Muscle of back (tissue), 11 donors: ENCODE data around the gene RNASE4. TPM values are rescaled to one million over a fixed set of nuclear protein-coding genes. Genes with fewer than 3 reads are reported as not detected.

Experiments
- DNase-seq, 3 donors: peaks; one replicate each; pipeline versions ENCODE4 v3.0.0 to v3.0.0-alpha.2; 2013
- polyA plus RNA-seq, 10 donors: library from polyadenylated mRNA; unstranded; fragments of 120-200 nt; gene quantifications; one replicate each; pipeline ENCODE4 v1.2.1, GENCODE V29; 2013; ENCODE audit not compliant: insufficient read length in 10 of 10

RNASE4 gene
- polyA plus RNA-seq, 10 donors = 1.3 to 10.3 (median 4.0) TPM

GRCh38 chr14:20671597-20672283 lies 12.6 kb upstream of the RNASE4 start:
- no peak for DNase-seq

- DNase-seq = no peak
These were observed 8.7 kb upstream of the RNASE4 start for GRCh38 chr14:20675669-20676068.

GRCh38 chr14:20676072-20676471 lies 8.3 kb upstream of the RNASE4 start:
- DNase-seq = no peak

GRCh38 chr14:20679907-20680306 lies 4.5 kb upstream of the RNASE4 start:
- peak in 1 of 3 donors; percentile 41 for DNase-seq

GRCh38 chr14:20680363-20680762 lies 4.0 kb upstream of the RNASE4 start:
- no peak for DNase-seq

GRCh38 chr14:20680843-20681347 lies 3.5 kb upstream of the RNASE4 start:
- DNase-seq = no peak

- DNase-seq = peak; percentile 92 to 95 (median 93)
These were observed 2.8 kb upstream of the RNASE4 start for GRCh38 chr14:20681348-20682126.

GRCh38 chr14:20682127-20682434 lies 2.3 kb upstream of the RNASE4 start:
- no peak for DNase-seq

- DNase-seq = peak; percentile 95 to 98 (median 97)
These were observed 1.8 kb upstream of the RNASE4 start for GRCh38 chr14:20682435-20683124.

GRCh38 chr14:20683125-20683890 lies 1.1 kb upstream of the RNASE4 start:
- DNase-seq = peak; percentile 91 to 94 (median 91)

- peak in 2 of 3 donors; percentile 21 to 44 for DNase-seq
These were observed 499 bp downstream of the RNASE4 start for GRCh38 chr14:20684662-20685456.

- DNase-seq = no peak
These were observed 2.2 kb downstream of the RNASE4 start for GRCh38 chr14:20686386-20687143.

GRCh38 chr14:20687362-20688166 lies 3.2 kb downstream of the RNASE4 start:
- DNase-seq = no peak

- no peak for DNase-seq
These were observed 3.9 kb downstream of the RNASE4 start, which contains the start of gene ANG for GRCh38 chr14:20688167-20688839. Gene ANG, plus strand, starts transcription at chr14:20688764. Its CDS starts 4,801 bp downstream, at chr14:20693565.

GRCh38 chr14:20690848-20691640 lies 6.7 kb downstream of the RNASE4 start:
- peak; percentile 62 to 85 (median 78) for DNase-seq

- DNase-seq = no peak
These were observed 7.9 kb downstream of the RNASE4 start for GRCh38 chr14:20692116-20692751.

- DNase-seq = no peak
These were observed 12.4 kb downstream of the RNASE4 start for GRCh38 chr14:20696764-20697163.
